Thoracic aorta (tissue), 2 donors: Measurements from ENCODE around the gene LUZP1. TPM values are rescaled to one million over a fixed set of nuclear protein-coding genes. Genes with fewer than 3 reads are reported as not detected.

Experiments used
- ATAC-seq: fragments of 150-250 bp; one replicate; pipeline ENCODE4 v1.8.0; 2017; ENCODE audit warnings: low read depth; ENCODE audit not compliant: insufficient number of reproducible peaks, low FRiP score
- DNase-seq: peaks from one replicate; pipeline ENCODE4 v3.0.0-alpha.2; 2020; ENCODE audit warnings: low spot score
- H3K27ac ChIP-seq, 2 donors: fragments of 200-600 bp; sonication (generic); 1 replicate in 1 of 2; 2 replicates in 1 of 2; pipeline ENCODE4 v1.5.1; 2016; ENCODE audit warnings: mild to moderate bottlenecking in 2 of 2, moderate library complexity in 2 of 2
- H3K27me3 ChIP-seq: fragments of 200-600 bp; sonication (generic); replicated peaks from 2 replicates; pipeline ENCODE4 v1.6.0; 2016; ENCODE audit warnings: mild to moderate bottlenecking; ENCODE audit not compliant: insufficient read depth
- H3K36me3 ChIP-seq: fragments of 200-600 bp; sonication (generic); one replicate; pipeline ENCODE4 v1.5.1; 2016
- H3K4me1 ChIP-seq, 2 donors: fragments of 200-600 bp; sonication (generic); 1 replicate in 1 of 2; 2 replicates in 1 of 2; pipeline versions ENCODE4 v1.5.1 to v1.6.0; 2016; ENCODE audit warnings: low read depth in 2 of 2, mild to moderate bottlenecking in 1 of 2; ENCODE audit not compliant: control insufficient read depth in 1 of 2
- H3K4me3 ChIP-seq: fragments of 200-600 bp; sonication (generic); 2 replicates; pipeline ENCODE4 v1.5.1; 2016; ENCODE audit warnings: mild to moderate bottlenecking
- H3K9me3 ChIP-seq: fragments of 200-600 bp; sonication (generic); 2 replicates; pipeline ENCODE4 v1.5.1; 2016
- total RNA-seq, 2 donors: library from RNA; depleted of rRNA; stranded (reverse); fragments of >200 nt; gene quantifications; one replicate each; pipeline versions ENCODE4 v1.1.0 to v1.2.3, GENCODE V29; 2016
- TF ChIP-seq, protein P1 (sequence below): fragments of 200-600 bp; sonication (generic); IDR thresholded peaks from one replicate; pipeline ENCODE4 v1.5.1; 2019; ENCODE audit warnings: antibody characterized with exemption

Gene LUZP1
- total RNA-seq, 2 donors from 2014 or later = 17.9 to 38.4 TPM

GRCh38 chr1:23215291-23215690 is 46.6 kb upstream of the LUZP1 start:
- no peaks in the 10 kb centered on the region for H3K36me3 ChIP-seq
- H3K9me3 ChIP-seq = no peaks in the 10 kb centered on the region
- no peak overlapping the region for H3K4me3 ChIP-seq
- H3K27ac ChIP-seq = no peak overlapping the region
- ATAC-seq = no peak
- no peak for DNase-seq
- H3K4me1 ChIP-seq = peaks cover 3 to 13% of the 10 kb centered on the region in 2 donors
- peaks cover 9% of the 10 kb centered on the region for H3K27me3 ChIP-seq
- TF ChIP-seq, protein P1, sequence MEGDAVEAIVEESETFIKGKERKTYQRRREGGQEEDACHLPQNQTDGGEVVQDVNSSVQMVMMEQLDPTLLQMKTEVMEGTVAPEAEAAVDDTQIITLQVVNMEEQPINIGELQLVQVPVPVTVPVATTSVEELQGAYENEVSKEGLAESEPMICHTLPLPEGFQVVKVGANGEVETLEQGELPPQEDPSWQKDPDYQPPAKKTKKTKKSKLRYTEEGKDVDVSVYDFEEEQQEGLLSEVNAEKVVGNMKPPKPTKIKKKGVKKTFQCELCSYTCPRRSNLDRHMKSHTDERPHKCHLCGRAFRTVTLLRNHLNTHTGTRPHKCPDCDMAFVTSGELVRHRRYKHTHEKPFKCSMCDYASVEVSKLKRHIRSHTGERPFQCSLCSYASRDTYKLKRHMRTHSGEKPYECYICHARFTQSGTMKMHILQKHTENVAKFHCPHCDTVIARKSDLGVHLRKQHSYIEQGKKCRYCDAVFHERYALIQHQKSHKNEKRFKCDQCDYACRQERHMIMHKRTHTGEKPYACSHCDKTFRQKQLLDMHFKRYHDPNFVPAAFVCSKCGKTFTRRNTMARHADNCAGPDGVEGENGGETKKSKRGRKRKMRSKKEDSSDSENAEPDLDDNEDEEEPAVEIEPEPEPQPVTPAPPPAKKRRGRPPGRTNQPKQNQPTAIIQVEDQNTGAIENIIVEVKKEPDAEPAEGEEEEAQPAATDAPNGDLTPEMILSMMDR = no peak

DNA sequence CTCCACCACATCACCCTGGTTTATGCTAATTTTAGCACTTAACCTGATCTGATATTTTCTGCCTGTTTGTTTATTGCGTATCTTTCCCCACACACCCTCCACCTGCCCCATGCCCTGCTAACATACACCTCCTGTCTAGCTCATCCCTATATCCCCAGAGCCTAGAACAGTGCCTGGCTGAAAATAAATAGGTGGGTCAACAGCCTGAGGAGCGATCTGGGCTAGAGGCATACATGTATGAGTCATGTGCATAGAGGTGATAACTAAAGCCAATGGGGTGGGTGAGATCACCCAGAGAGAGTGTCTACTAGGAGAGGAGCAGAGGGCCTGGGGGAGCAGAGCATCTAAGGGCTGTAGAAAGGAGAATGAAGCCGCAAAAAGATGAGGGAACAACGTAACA is 46.0 kb upstream of the LUZP1 start:
- H3K4me3 ChIP-seq = no peak overlapping the region
- peaks cover 3 to 13% of the 10 kb centered on the region in 2 donors for H3K4me1 ChIP-seq
- no peaks in the 10 kb centered on the region for H3K36me3 ChIP-seq
- no peak for DNase-seq
- no peak overlapping the region for H3K27ac ChIP-seq
- TF ChIP-seq, protein P1 = no peak
- no peak for ATAC-seq
- peaks cover 9% of the 10 kb centered on the region for H3K27me3 ChIP-seq
- H3K9me3 ChIP-seq = no peaks in the 10 kb centered on the region

GRCh38 chr1:23211955-23212354 is 43.3 kb upstream of the LUZP1 start:
- DNase-seq = no peak
- no peaks in the 10 kb centered on the region for H3K9me3 ChIP-seq
- H3K36me3 ChIP-seq = no peaks in the 10 kb centered on the region
- H3K4me1 ChIP-seq = peaks cover 0 to 4% of the 10 kb centered on the region in 2 donors
- H3K27me3 ChIP-seq = peaks cover 5% of the 10 kb centered on the region
- H3K4me3 ChIP-seq = no peak overlapping the region
- TF ChIP-seq, protein P1 = no peak
- no peak overlapping the region for H3K27ac ChIP-seq
- no peak for ATAC-seq

GRCh38 chr1:23210963-23211362 is 42.3 kb upstream of the LUZP1 start:
- Histone ChIP-seq H3K4me3 (no peak overlapping the region), H3K9me3 (no peaks in the 10 kb centered on the region), H3K4me1 (no peaks in the 10 kb centered on the region), H3K27ac (no peak overlapping the region), H3K36me3 (no peaks in the 10 kb centered on the region), H3K27me3 (peaks cover 5% of the 10 kb centered on the region)
- ATAC-seq (no peak), DNase-seq (no peak)
- TF ChIP-seq, protein P1 = no peak

GRCh38 chr1:23210351-23210785 is 41.7 kb upstream of the LUZP1 start:
- TF ChIP-seq, protein P1 = no peak
- DNase-seq = no peak
- no peaks in the 10 kb centered on the region for H3K36me3 ChIP-seq
- no peaks in the 10 kb centered on the region for H3K4me1 ChIP-seq
- H3K27me3 ChIP-seq = peaks cover 5% of the 10 kb centered on the region
- H3K9me3 ChIP-seq = no peaks in the 10 kb centered on the region
- no peak overlapping the region for H3K4me3 ChIP-seq
- ATAC-seq = no peak
- no peak overlapping the region for H3K27ac ChIP-seq
